Left lobe of liver (tissue), 2 donors: ENCODE results near the gene HRH1. TPM values are rescaled to one million over a fixed set of nuclear protein-coding genes. Genes with fewer than 3 reads are reported as not detected.
A peak's percentile ranks its signal among the peaks of the same experiment; 100 is the strongest.

Experiments used
- ATAC-seq: fragments of 200-7000 bp; cut with Tn5 transposase; one replicate; pipeline ENCODE4 v1.9.1; 2020; ENCODE audit warnings: mild to moderate bottlenecking, moderate library complexity
- DNase-seq: peaks from one replicate; pipeline ENCODE4 v3.0.0-alpha.2; 2020; ENCODE audit warnings: low spot score
- total RNA-seq: library from RNA; stranded (reverse); gene quantifications from one replicate; pipeline ENCODE4 v1.2.1, GENCODE V29; 2021
- donor health status: DM: no; HTN: no; CAD: no; lungs with moderate emphysema.
- donor health status: DM: no; HTN: yes; CAD: no.

The HRH1 gene
- total RNA-seq, 1 donor from 2014 or later = 0.50 TPM

- DNase-seq (no peak), ATAC-seq (no peak)
Measured at GRCh38 chr3:11272906-11273574, 118.7 kb downstream of the HRH1 start.

- DNase-seq = no peak
- ATAC-seq = no peak
Measured at GRCh38 chr3:11273891-11274291, 119.6 kb downstream of the HRH1 start.

- ATAC-seq (no peak), DNase-seq (no peak)
Measured at GRCh38 chr3:11274566-11275142, 120.4 kb downstream of the HRH1 start.

GRCh38 chr3:11275926-11276325, 121.6 kb downstream of the HRH1 start:
- no peak for ATAC-seq
- no peak for DNase-seq

- ATAC-seq = no peak
- no peak for DNase-seq
Measured at GRCh38 chr3:11276901-11277300, 122.6 kb downstream of the HRH1 start.

GRCh38 chr3:11282250-11283138, 128.2 kb downstream of the HRH1 start:
- DNase-seq (no peak), ATAC-seq (peak; percentile 31)

- no peak for DNase-seq
- no peak for ATAC-seq
Measured at GRCh38 chr3:11283139-11283475, 128.8 kb downstream of the HRH1 start.

- no peak for ATAC-seq
Measured at GRCh38 chr3:11284011-11284410, 129.7 kb downstream of the HRH1 start.

GRCh38 chr3:11285471-11285870, 131.2 kb downstream of the HRH1 start:
- ATAC-seq = no peak
- DNase-seq = no peak

More at GRCh38 chr3:11284011-11284410, 129.7 kb downstream of the HRH1 start:
- no peak for DNase-seq

- no peak for DNase-seq
- no peak for ATAC-seq
Measured at GRCh38 chr3:11287404-11287803, 133.1 kb downstream of the HRH1 start.

- DNase-seq (no peak), ATAC-seq (no peak)
Measured at GRCh38 chr3:11288021-11288491, 133.8 kb downstream of the HRH1 start.

GRCh38 chr3:11288786-11289637, 134.7 kb downstream of the HRH1 start:
- DNase-seq = no peak

GRCh38 chr3:11289864-11290263, 135.6 kb downstream of the HRH1 start:
- ATAC-seq (no peak), DNase-seq (no peak)

More at GRCh38 chr3:11288786-11289637, 134.7 kb downstream of the HRH1 start:
- ATAC-seq = peak; percentile 52

- no peak for DNase-seq
- ATAC-seq = no peak
Measured at GRCh38 chr3:11290743-11291680, 136.7 kb downstream of the HRH1 start.

GRCh38 chr3:11291808-11292207, 137.5 kb downstream of the HRH1 start:
- ATAC-seq (no peak), DNase-seq (no peak)

- no peak for ATAC-seq
- DNase-seq = no peak
Measured at GRCh38 chr3:11297126-11297525, 142.8 kb downstream of the HRH1 start.

- DNase-seq (no peak), ATAC-seq (no peak)
Measured at GRCh38 chr3:11300970-11301369, 146.7 kb downstream of the HRH1 start.

GRCh38 chr3:11302444-11302843, 148.2 kb downstream of the HRH1 start:
- DNase-seq (no peak), ATAC-seq (no peak)

- ATAC-seq (no peak), DNase-seq (no peak)
Measured at GRCh38 chr3:11304175-11304574, 149.9 kb downstream of the HRH1 start.

- DNase-seq = no peak
- no peak for ATAC-seq
Measured at GRCh38 chr3:11305509-11305908, 151.2 kb downstream of the HRH1 start.
